A673 (cell line): ENCODE measurements around the gene KYAT1. TPM values are rescaled to one million over a fixed set of nuclear protein-coding genes. Genes with fewer than 3 reads are reported as not detected.
A peak's percentile ranks its signal among the peaks of the same experiment; 100 is the strongest.

Source experiments
- BruUV-seq: library from RNA; stranded (reverse); fragments of 400-500 nt; replicated peaks from 2 replicates; lab custom pipeline; 2021; lab: Mats Ljungman, UMichigan
- CTCF ChIA-PET: fragments of 300-600 bp; sonication (Branson Sonifier 250); formaldehyde crosslinking; loops from one replicate; lab custom pipeline; 2022; ENCODE audit warnings: antibody characterized with exemption; lab: Charles Lee
- POLR2A ChIA-PET: fragments of 300-600 bp; sonication (Branson Sonifier 250); formaldehyde crosslinking; loops from one replicate; lab custom pipeline; 2022; ENCODE audit warnings: antibody characterized with exemption; ENCODE audit not compliant: low non-redundant PET; lab: Charles Lee
- DNase-seq: peaks from one replicate; pipeline ENCODE4 v3.0.0-alpha.2; 2015; ENCODE audit warnings: low spot score
- H3K27ac ChIP-seq: fragments of 200-600 bp; sonication (generic); 2 replicates; pipeline ENCODE4 v1.5.1; 2016; ENCODE audit warnings: mixed run types, low read depth, mild to moderate bottlenecking, mixed read lengths, antibody characterized with exemption, low read length; ENCODE audit not compliant: poor library complexity, severe bottlenecking
- H3K27me3 ChIP-seq: fragments of 200-600 bp; sonication (generic); replicated peaks from 2 replicates; pipeline ENCODE4 v1.6.1; 2017; ENCODE audit warnings: mixed run types, low read depth, mild to moderate bottlenecking, mixed read lengths, antibody characterized with exemption, low read length; ENCODE audit not compliant: insufficient read depth, poor library complexity
- H3K36me3 ChIP-seq: fragments of 200-600 bp; sonication (generic); 2 replicates; pipeline ENCODE4 v1.6.1; 2016; ENCODE audit warnings: mixed run types, mild to moderate bottlenecking, mixed read lengths, antibody characterized with exemption, low read length; ENCODE audit not compliant: insufficient read depth, poor library complexity, severe bottlenecking
- H3K4me1 ChIP-seq: fragments of 200-600 bp; sonication (generic); 2 replicates; pipeline ENCODE4 v1.6.1; 2017; ENCODE audit warnings: mixed run types, mild to moderate bottlenecking, mixed read lengths, antibody characterized with exemption, low read length; ENCODE audit not compliant: insufficient read depth, poor library complexity, severe bottlenecking
- H3K4me3 ChIP-seq: fragments of 200-600 bp; sonication (generic); 2 replicates; pipeline ENCODE4 v1.5.1; 2016; ENCODE audit warnings: low read depth, mixed run types, mild to moderate bottlenecking, mixed read lengths, low read length; ENCODE audit not compliant: poor library complexity, severe bottlenecking
- H3K9me3 ChIP-seq: fragments of 200-600 bp; sonication (generic); 2 replicates; pipeline ENCODE4 v1.6.1; 2016; ENCODE audit warnings: mixed run types, low read depth, mild to moderate bottlenecking, mixed read lengths, antibody characterized with exemption, low read length; ENCODE audit not compliant: poor library complexity, severe bottlenecking
- CTCF ChIP-seq: fragments of 300-800, 200-600 bp; sonication (generic); conservative IDR thresholded peaks from 2 replicates; pipeline ENCODE4 v1.5.1; 2017; ENCODE audit warnings: low read depth, mild to moderate bottlenecking, antibody characterized with exemption, low read length, moderate library complexity, mixed read lengths
- EZH2 ChIP-seq: fragments of 200-600 bp; sonication (generic); IDR thresholded peaks from 2 replicates; pipeline ENCODE4 v1.6.1; 2017; ENCODE audit warnings: borderline replicate concordance, low read depth, mild to moderate bottlenecking, mixed read lengths, antibody characterized with exemption, low read length; ENCODE audit not compliant: poor library complexity, severe bottlenecking
- intact Hi-C: fragments of 100-400 bp; cut with micrococcal nuclease; formaldehyde crosslinking; loops from one replicate; pipeline ENCODE4 v1.10.0; 2022; ENCODE audit not compliant: unreplicated experiment
- total RNA-seq: library from RNA; stranded (reverse); gene quantifications from 2 replicates; pipeline ENCODE4 v1.2.3, GENCODE V29; 2021

KYAT1 gene
- total RNA-seq, 1 experiment from 2014 or later = 17.9 TPM

- peaks cover 36% of the 10 kb centered on the region for H3K36me3 ChIP-seq
- peak overlapping the region; percentile 87 for H3K27ac ChIP-seq
- H3K4me3 ChIP-seq = peak overlapping the region; percentile 73
- intact Hi-C loops = no loop called here
- H3K27me3 ChIP-seq = no peaks in the 10 kb centered on the region
- TSS peak; percentile 45 for BruUV-seq
- peaks cover 7% of the 10 kb centered on the region for H3K4me1 ChIP-seq
- no peak for TF ChIP-seq CTCF
- TF ChIP-seq EZH2 = no peak
- DNase-seq = peak; percentile 91
- ChIA-PET CTCF (interaction anchor here (0.6 to 1.0 kb wide), 2 partner anchors 10 to 846 kb away, joined by 3 to 6 read pairs; partner anchors contain the start of gene PRRX2), POLR2A (interaction anchor here (0.6 kb wide), 1 partner anchor 118 kb away, joined by 4 read pairs; the partner anchor contains the start of gene PKN3)
- H3K9me3 ChIP-seq = no peaks in the 10 kb centered on the region
Observed at GRCh38 chr9:128819716-128820664, 61.8 kb downstream of the KYAT1 start.

GRCh38 chr9:128818839-128819715 lies 62.7 kb downstream of the KYAT1 start:
- Histone ChIP-seq H3K27ac (peak overlapping the region; percentile 87), H3K9me3 (no peaks in the 10 kb centered on the region), H3K27me3 (no peaks in the 10 kb centered on the region), H3K4me1 (peaks cover 7% of the 10 kb centered on the region), H3K36me3 (peaks cover 30% of the 10 kb centered on the region), H3K4me3 (peak overlapping the region; percentile 73)
- intact Hi-C loops = no loop called here
- ChIA-PET CTCF (interaction anchor here (0.6 to 1.1 kb wide), 3 partner anchors 11 to 1280 kb away, joined by 4 to 10 read pairs (median 6); partner anchors contain the start of gene SPOUT1), POLR2A (interaction anchor here (0.6 kb wide), 2 partner anchors 58 to 117 kb away, joined by 4 to 5 read pairs; partner anchors contain the start of gene PKN3)
- DNase-seq = peak; percentile 55
- no TSS peak for BruUV-seq
- TF ChIP-seq EZH2 = no peak
- TF ChIP-seq CTCF = no peak
